ENCODE results near the gene MSL3B. TPM values are rescaled to one million over a fixed set of nuclear protein-coding genes. Genes with fewer than 3 reads are reported as not detected.

The MSL3B gene

DNA sequence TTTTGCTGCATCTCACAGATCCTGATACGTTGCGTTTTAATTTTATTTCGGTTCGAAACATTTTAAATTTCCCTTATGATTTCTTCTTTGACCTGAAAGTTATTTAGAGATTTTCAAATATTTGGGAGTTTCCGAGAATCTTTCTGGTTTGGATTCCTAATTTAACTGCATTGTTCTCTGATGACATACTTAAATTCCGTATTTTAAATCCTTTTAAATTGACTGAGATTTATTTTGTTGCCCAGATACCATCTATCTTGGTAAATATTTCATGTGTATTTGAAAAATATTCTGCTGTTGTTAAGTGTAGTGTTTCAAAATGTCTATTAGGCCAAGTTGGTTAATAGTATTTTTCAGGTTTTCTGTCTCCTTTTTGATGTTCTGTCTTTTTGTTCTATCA, 52.3 kb downstream of the MSL3B start:
- WGBS (ENCODE audit: insufficient coverage, low coverage, low lambda C conversion rate, missing lambda C conversion rate): 88% methylated on average over 6 of the region's 6 CpGs
- Histone ChIP-seq H3K4me1 (peaks cover 0 to 13% (median 0%) of the 10 kb centered on the region in 4 donors), H3K9me3 (no peaks in the 10 kb centered on the region), H3K4me3 (no peak overlapping the region), H3K36me3 (no peaks in the 10 kb centered on the region), H3K27me3 (no peaks in the 10 kb centered on the region), H3K27ac (no peak overlapping the region)
- intact Hi-C loops (cut with DNase I): no loop called here
- DNase-seq: no peak
- TF ChIP-seq, protein P1, sequence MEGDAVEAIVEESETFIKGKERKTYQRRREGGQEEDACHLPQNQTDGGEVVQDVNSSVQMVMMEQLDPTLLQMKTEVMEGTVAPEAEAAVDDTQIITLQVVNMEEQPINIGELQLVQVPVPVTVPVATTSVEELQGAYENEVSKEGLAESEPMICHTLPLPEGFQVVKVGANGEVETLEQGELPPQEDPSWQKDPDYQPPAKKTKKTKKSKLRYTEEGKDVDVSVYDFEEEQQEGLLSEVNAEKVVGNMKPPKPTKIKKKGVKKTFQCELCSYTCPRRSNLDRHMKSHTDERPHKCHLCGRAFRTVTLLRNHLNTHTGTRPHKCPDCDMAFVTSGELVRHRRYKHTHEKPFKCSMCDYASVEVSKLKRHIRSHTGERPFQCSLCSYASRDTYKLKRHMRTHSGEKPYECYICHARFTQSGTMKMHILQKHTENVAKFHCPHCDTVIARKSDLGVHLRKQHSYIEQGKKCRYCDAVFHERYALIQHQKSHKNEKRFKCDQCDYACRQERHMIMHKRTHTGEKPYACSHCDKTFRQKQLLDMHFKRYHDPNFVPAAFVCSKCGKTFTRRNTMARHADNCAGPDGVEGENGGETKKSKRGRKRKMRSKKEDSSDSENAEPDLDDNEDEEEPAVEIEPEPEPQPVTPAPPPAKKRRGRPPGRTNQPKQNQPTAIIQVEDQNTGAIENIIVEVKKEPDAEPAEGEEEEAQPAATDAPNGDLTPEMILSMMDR (IDR thresholded peaks at IDR 0.05): no peak
- TF ChIP-seq POLR2A (IDR thresholded peaks at IDR 0.05): no peak
- ATAC-seq: no peak

Other genes with a start within 250 kb of the MSL3B start
- gene UGT1A10, start 231.9 kb downstream of the MSL3B start, total RNA-seq: under 1 TPM in 1 of 6 experiments, not detected in 5; 0.11 TPM
- gene UGT1A9, start 196.5 kb downstream of the MSL3B start, total RNA-seq: 100 to 1,000 TPM in 4 of 6 experiments, 10 to 100 TPM in 2; 91.6 to 365 (median 108) TPM
- 1 to 10 TPM; 1.3 to 6.9 (median 4.6) TPM for gene UGT1A7, start 186.5 kb downstream of the MSL3B start, total RNA-seq
- gene UGT1A6, start 175.5 kb downstream of the MSL3B start, total RNA-seq: 100 to 1,000 TPM in 4 of 6 experiments, 10 to 100 TPM in 2; 79.4 to 315 (median 139) TPM
- 10 to 100 TPM in 1 of 6 experiments, 1 to 10 TPM in 5; 1.3 to 10.0 (median 3.8) TPM for gene UGT1A5, start 155.5 kb downstream of the MSL3B start, total RNA-seq
- gene UGT1A4, start 149.7 kb downstream of the MSL3B start, total RNA-seq: 1,000 to 10,000 TPM in 1 of 6 experiments, 100 to 1,000 TPM in 4, 10 to 100 TPM in 1; 98.7 to 1,011 (median 214) TPM
- gene UGT1A3, start 139.3 kb downstream of the MSL3B start, total RNA-seq: 100 to 1,000 TPM in 1 of 6 experiments, 10 to 100 TPM in 5; 12.9 to 125 (median 22.0) TPM
- gene UGT1A1, start 108.1 kb downstream of the MSL3B start, total RNA-seq: 1,000 to 10,000 TPM in 1 of 6 experiments, 100 to 1,000 TPM in 4, 10 to 100 TPM in 1; 97.5 to 1,279 (median 171) TPM
- gene MROH2A, start 90.1 kb downstream of the MSL3B start, total RNA-seq: 1 to 10 TPM in 4 of 6 experiments, under 1 TPM in 2; 0.49 to 7.6 (median 2.0) TPM
- gene HJURP, start 13.9 kb downstream of the MSL3B start, total RNA-seq: 1 to 10 TPM in 3 of 6 experiments, under 1 TPM in 3; 0.27 to 2.5 (median 0.89) TPM
- 10 to 100 TPM; 23.9 to 99.5 (median 48.6) TPM for gene TRPM8, start 49.0 kb upstream of the MSL3B start, total RNA-seq
- gene SPP2, start 182.3 kb upstream of the MSL3B start, total RNA-seq: 100 to 1,000 TPM in 2 of 6 experiments, 10 to 100 TPM in 4; 31.9 to 177 (median 70.2) TPM

All from right lobe of liver (tissue), 6 donors.